Measurements from ENCODE around the gene OR56A5. TPM values are rescaled to one million over a fixed set of nuclear protein-coding genes. Genes with fewer than 3 reads are reported as not detected.

Gene OR56A5
- total and polyA plus RNA-seq, 2 of the 13 experiments (the other 11 are each of a cell fraction or from before 2014, with no cell fraction given) = not detected

DNA sequence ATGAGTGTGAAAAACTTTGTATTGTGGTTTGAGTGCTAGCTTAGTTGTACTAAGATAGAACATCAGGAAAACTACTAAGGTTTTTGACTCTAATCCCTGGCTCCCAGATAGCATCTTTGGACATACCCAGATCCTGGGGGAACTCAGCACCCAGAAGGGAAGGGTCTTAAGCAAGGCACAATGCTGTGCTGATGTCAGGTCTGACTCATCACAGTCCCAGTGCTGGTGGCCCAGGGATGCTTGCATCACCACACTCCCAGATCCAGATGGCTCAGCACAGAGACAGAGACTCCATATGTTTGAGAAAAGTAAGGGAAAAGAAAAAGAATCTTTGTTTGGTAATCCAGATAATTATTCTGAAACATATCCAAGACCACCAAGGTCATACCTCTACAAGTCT lies 44.5 kb downstream of the OR56A5 start (continued):
- TF ChIP-seq, protein P1, sequence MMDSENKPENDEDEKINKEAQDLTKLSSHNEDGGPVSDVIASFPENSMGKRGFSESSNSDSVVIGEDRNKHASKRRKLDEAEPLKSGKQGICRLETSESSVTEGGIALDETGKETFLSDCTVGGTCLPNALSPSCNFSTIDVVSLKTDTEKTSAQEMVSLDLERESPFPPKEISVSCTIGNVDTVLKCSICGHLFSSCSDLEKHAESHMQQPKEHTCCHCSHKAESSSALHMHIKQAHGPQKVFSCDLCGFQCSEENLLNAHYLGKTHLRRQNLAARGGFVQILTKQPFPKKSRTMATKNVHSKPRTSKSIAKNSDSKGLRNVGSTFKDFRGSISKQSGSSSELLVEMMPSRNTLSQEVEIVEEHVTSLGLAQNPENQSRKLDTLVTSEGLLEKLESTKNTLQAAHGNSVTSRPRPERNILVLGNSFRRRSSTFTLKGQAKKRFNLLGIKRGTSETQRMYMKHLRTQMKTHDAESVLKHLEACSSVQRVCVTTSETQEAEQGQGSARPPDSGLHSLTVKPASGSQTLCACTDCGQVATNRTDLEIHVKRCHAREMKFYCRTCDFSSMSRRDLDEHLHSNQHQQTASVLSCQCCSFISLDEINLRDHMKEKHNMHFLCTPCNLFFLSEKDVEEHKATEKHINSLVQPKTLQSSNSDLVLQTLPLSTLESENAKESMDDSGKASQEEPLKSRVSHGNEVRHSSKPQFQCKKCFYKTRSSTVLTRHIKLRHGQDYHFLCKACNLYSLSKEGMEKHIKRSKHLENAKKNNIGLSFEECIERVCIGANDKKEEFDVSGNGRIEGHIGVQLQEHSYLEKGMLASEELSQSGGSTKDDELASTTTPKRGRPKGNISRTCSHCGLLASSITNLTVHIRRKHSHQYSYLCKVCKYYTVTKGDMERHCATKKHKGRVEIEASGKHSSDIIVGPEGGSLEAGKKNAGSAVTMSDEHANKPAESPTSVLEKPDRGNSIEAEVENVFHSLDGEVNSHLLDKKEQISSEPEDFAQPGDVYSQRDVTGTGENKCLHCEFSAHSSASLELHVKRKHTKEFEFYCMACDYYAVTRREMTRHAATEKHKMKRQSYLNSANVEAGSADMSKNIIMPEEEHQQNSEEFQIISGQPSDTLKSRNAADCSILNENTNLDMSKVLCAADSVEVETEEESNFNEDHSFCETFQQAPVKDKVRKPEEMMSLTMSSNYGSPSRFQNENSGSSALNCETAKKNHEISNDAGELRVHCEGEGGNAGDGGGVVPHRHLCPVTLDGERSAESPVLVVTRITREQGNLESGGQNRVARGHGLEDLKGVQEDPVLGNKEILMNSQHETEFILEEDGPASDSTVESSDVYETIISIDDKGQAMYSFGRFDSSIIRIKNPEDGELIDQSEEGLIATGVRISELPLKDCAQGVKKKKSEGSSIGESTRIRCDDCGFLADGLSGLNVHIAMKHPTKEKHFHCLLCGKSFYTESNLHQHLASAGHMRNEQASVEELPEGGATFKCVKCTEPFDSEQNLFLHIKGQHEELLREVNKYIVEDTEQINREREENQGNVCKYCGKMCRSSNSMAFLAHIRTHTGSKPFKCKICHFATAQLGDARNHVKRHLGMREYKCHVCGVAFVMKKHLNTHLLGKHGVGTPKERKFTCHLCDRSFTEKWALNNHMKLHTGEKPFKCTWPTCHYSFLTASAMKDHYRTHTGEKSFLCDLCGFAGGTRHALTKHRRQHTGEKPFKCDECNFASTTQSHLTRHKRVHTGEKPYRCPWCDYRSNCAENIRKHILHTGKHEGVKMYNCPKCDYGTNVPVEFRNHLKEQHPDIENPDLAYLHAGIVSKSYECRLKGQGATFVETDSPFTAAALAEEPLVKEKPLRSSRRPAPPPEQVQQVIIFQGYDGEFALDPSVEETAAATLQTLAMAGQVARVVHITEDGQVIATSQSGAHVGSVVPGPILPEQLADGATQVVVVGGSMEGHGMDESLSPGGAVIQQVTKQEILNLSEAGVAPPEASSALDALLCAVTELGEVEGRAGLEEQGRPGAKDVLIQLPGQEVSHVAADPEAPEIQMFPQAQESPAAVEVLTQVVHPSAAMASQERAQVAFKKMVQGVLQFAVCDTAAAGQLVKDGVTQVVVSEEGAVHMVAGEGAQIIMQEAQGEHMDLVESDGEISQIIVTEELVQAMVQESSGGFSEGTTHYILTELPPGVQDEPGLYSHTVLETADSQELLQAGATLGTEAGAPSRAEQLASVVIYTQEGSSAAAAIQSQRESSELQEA (CRISPR knock-in tag; IDR thresholded peaks at IDR 0.05; ENCODE audit: not compliant biosample characterization) = no peak

DNA sequence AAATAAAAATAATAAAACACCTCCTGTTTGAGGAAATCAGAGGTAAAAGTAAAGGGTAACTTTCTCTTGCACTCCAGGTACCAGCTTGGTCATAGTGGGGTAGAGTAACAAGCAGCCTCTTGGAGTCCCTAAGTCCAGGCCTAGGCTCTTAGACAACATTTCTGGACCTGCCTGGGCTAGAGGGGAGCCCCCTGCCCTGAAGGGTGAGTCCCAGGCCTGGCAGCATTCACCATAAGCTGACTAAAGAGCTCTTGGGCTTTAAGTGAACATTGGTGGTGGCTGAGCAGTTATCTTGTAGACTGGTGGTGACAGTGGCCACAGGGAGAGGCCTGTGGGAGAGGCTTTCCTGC lies 44.9 kb downstream of the OR56A5 start:
- in situ Hi-C loops (cut with HindIII; ENCODE audit: extremely low pct_ligation_motif_present, low pct_unique_long_range_greater_than_20kb) (no loop called here), intact Hi-C loops (cut with micrococcal nuclease; ENCODE audit: unreplicated experiment) (no loop called here)
- ATAC-seq (no peak), FAIRE-seq (no peak), DNase-seq (ENCODE audit: low spot score) (no peak)
- Histone ChIP-seq H2AFZ (ENCODE audit: low read length) (no peak overlapping the region), H3K9ac (ENCODE audit: insufficient read depth, low read depth, low read length) (no peak overlapping the region), H3K36me3 (replicated peaks in 1 of 2; ENCODE audit: control insufficient read depth in 1 of 2, insufficient read depth in 2 of 2, low read length in 2 of 2) (no peaks in the 10 kb centered on the region), H3K4me1 (ENCODE audit: insufficient read depth, low read length) (no peaks in the 10 kb centered on the region), H4K20me1 (ENCODE audit: insufficient read depth, low read length) (no peaks in the 10 kb centered on the region), H3K4me2 (ENCODE audit: low read depth, low read length) (no peak overlapping the region), H3K79me2 (ENCODE audit: insufficient read depth, low read length) (no peaks in the 10 kb centered on the region), H3K4me3 (replicated peaks in 1 of 3; ENCODE audit: insufficient read depth in 1 of 3, low read depth in 2 of 3, low read length in 3 of 3) (no peak overlapping the region), H3K27me3 (ENCODE audit: control insufficient read depth in 1 of 2, insufficient read depth in 2 of 2, low read length in 2 of 2) (no peaks in the 10 kb centered on the region), H3K9me3 (ENCODE audit: low read length) (no peaks in the 10 kb centered on the region), H3K27ac (ENCODE audit: extremely low read length, insufficient read depth, low read length) (no peak overlapping the region)
- BruUV-seq (replicated peaks) = no TSS peak
- POLR2A ChIA-PET = no interaction called here
- CTCF ChIA-PET (ENCODE audit: low intra/inter-chr PET ratio, low total read pairs) = no interaction called here
- TF ChIP-seq, protein P2, sequence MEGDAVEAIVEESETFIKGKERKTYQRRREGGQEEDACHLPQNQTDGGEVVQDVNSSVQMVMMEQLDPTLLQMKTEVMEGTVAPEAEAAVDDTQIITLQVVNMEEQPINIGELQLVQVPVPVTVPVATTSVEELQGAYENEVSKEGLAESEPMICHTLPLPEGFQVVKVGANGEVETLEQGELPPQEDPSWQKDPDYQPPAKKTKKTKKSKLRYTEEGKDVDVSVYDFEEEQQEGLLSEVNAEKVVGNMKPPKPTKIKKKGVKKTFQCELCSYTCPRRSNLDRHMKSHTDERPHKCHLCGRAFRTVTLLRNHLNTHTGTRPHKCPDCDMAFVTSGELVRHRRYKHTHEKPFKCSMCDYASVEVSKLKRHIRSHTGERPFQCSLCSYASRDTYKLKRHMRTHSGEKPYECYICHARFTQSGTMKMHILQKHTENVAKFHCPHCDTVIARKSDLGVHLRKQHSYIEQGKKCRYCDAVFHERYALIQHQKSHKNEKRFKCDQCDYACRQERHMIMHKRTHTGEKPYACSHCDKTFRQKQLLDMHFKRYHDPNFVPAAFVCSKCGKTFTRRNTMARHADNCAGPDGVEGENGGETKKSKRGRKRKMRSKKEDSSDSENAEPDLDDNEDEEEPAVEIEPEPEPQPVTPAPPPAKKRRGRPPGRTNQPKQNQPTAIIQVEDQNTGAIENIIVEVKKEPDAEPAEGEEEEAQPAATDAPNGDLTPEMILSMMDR (CRISPR knock-in tag; IDR thresholded peaks at IDR 0.05) = no peak
- TF ChIP-seq, protein P3, sequence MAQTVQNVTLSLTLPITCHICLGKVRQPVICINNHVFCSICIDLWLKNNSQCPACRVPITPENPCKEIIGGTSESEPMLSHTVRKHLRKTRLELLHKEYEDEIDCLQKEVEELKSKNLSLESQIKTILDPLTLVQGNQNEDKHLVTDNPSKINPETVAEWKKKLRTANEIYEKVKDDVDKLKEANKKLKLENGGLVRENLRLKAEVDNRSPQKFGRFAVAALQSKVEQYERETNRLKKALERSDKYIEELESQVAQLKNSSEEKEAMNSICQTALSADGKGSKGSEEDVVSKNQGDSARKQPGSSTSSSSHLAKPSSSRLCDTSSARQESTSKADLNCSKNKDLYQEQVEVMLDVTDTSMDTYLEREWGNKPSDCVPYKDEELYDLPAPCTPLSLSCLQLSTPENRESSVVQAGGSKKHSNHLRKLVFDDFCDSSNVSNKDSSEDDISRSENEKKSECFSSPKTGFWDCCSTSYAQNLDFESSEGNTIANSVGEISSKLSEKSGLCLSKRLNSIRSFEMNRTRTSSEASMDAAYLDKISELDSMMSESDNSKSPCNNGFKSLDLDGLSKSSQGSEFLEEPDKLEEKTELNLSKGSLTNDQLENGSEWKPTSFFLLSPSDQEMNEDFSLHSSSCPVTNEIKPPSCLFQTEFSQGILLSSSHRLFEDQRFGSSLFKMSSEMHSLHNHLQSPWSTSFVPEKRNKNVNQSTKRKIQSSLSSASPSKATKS (CRISPR knock-in tag; IDR thresholded peaks at IDR 0.05) = no peak
- no peak for TF ChIP-seq THYN1 (CRISPR knock-in tag; IDR thresholded peaks at IDR 0.05; ENCODE audit: borderline replicate concordance, low read depth)
- TF ChIP-seq, protein P4, sequence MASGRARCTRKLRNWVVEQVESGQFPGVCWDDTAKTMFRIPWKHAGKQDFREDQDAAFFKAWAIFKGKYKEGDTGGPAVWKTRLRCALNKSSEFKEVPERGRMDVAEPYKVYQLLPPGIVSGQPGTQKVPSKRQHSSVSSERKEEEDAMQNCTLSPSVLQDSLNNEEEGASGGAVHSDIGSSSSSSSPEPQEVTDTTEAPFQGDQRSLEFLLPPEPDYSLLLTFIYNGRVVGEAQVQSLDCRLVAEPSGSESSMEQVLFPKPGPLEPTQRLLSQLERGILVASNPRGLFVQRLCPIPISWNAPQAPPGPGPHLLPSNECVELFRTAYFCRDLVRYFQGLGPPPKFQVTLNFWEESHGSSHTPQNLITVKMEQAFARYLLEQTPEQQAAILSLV (CRISPR knock-in tag; IDR thresholded peaks at IDR 0.05; ENCODE audit: borderline replicate concordance) = no peak
- TF ChIP-seq ZNF781 (CRISPR knock-in tag; IDR thresholded peaks at IDR 0.05; ENCODE audit: borderline replicate concordance, not compliant biosample characterization) = no peak
- no peak for TF ChIP-seq ATM (IDR thresholded peaks at IDR 0.05; ENCODE audit: borderline replicate concordance)
- no peak for TF ChIP-seq NR1H2 (CRISPR knock-in tag; IDR thresholded peaks at IDR 0.05; ENCODE audit: borderline replicate concordance, low read depth)
- no peak for TF ChIP-seq SRSF9 (IDR thresholded peaks at IDR 0.05; ENCODE audit: borderline replicate concordance, insufficient read depth, low read depth, low read length, poor library complexity, severe bottlenecking)
